Activated T-cell treated with anti-CD3 and anti-CD28 coated beads, Interleukin-2, amount 50 U/mL, for 1 hour (primary cell): ENCODE results near the gene GNS.
A peak's percentile ranks its signal among the peaks of the same experiment; 100 is the strongest.
"Not testable (repeated sequence)": the region's sequence is repeated elsewhere in the genome, so short reads cannot be mapped to it uniquely, and the experiment has no call there.

Experiments used
- DNase-seq: peaks from one replicate; pipeline ENCODE4 v3.0.0-alpha.2; 2020

The GNS gene

GRCh38 chr12:64694130-64695040 lies 64.8 kb downstream of the GNS start:
- DNase-seq: no peak

- no peak for DNase-seq
These were observed 67.2 kb downstream of the GNS start for GRCh38 chr12:64691795-64692583.

- no peak for DNase-seq
These were observed 67.9 kb downstream of the GNS start for GRCh38 chr12:64691227-64691794.

GRCh38 chr12:64690236-64690635 lies 69.0 kb downstream of the GNS start:
- not testable (repeated sequence) for DNase-seq

- no peak for DNase-seq
These were observed 70.5 kb downstream of the GNS start for GRCh38 chr12:64688715-64689114.

GRCh38 chr12:64688219-64688618 lies 71.0 kb downstream of the GNS start:
- DNase-seq: no peak

GRCh38 chr12:64687816-64688215 lies 71.4 kb downstream of the GNS start:
- no peak for DNase-seq

GRCh38 chr12:64685605-64686004 lies 73.6 kb downstream of the GNS start:
- DNase-seq: no peak

- no peak for DNase-seq
These were observed 74.2 kb downstream of the GNS start for GRCh38 chr12:64685050-64685449.

GRCh38 chr12:64683816-64684543 lies 75.2 kb downstream of the GNS start:
- no peak for DNase-seq

GRCh38 chr12:64682572-64683277 lies 76.5 kb downstream of the GNS start:
- DNase-seq: peak; percentile 15

GRCh38 chr12:64681200-64682052 lies 77.8 kb downstream of the GNS start:
- peak; percentile 40 for DNase-seq

GRCh38 chr12:64680235-64680634 lies 79.0 kb downstream of the GNS start:
- DNase-seq: no peak

- DNase-seq: peak; percentile 70
These were observed 79.7 kb downstream of the GNS start for GRCh38 chr12:64679487-64680001.

GRCh38 chr12:64678835-64679234 lies 80.4 kb downstream of the GNS start:
- no peak for DNase-seq

GRCh38 chr12:64678248-64678647 lies 81.0 kb downstream of the GNS start:
- no peak for DNase-seq

GRCh38 chr12:64675795-64676194 lies 83.4 kb downstream of the GNS start:
- no peak for DNase-seq

GRCh38 chr12:64674367-64674922 lies 84.8 kb downstream of the GNS start:
- DNase-seq: peak; percentile 64

- DNase-seq: no peak
These were observed 85.6 kb downstream of the GNS start for GRCh38 chr12:64673490-64674169.

GRCh38 chr12:64672925-64673409 lies 86.2 kb downstream of the GNS start:
- DNase-seq: no peak
